ENCODE data around the gene PARVA.

PARVA gene

GRCh38 chr11:12543596-12544415, 166.4 kb downstream of the PARVA start:
- no peak for ATAC-seq
- TF ChIP-seq ZFP3 (CRISPR knock-in tag; IDR thresholded peaks at IDR 0.05), result no peak
- no peak for TF ChIP-seq SNAI2 (CRISPR knock-in tag; IDR thresholded peaks at IDR 0.05)
- no peak for TF ChIP-seq BACH2 (CRISPR knock-in tag; IDR thresholded peaks at IDR 0.05; ENCODE audit: borderline replicate concordance)
- TF ChIP-seq ZNF8 (CRISPR knock-in tag; IDR thresholded peaks at IDR 0.05), result no peak
- no peak for TF ChIP-seq ZC3H10 (CRISPR knock-in tag; IDR thresholded peaks at IDR 0.05)
- no peak for TF ChIP-seq ZNF565 (CRISPR knock-in tag; conservative IDR thresholded peaks at IDR 0.05; ENCODE audit: low read depth)
- no peak for TF ChIP-seq ISL1 (CRISPR knock-in tag; IDR thresholded peaks at IDR 0.05)
- TF ChIP-seq, protein P1, sequence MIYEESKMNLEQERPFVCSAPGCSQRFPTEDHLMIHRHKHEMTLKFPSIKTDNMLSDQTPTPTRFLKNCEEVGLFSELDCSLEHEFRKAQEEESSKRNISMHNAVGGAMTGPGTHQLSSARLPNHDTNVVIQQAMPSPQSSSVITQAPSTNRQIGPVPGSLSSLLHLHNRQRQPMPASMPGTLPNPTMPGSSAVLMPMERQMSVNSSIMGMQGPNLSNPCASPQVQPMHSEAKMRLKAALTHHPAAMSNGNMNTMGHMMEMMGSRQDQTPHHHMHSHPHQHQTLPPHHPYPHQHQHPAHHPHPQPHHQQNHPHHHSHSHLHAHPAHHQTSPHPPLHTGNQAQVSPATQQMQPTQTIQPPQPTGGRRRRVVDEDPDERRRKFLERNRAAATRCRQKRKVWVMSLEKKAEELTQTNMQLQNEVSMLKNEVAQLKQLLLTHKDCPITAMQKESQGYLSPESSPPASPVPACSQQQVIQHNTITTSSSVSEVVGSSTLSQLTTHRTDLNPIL (CRISPR knock-in tag; IDR thresholded peaks at IDR 0.05; ENCODE audit: low read depth), result no peak
- TF ChIP-seq PATZ1 (CRISPR knock-in tag; IDR thresholded peaks at IDR 0.05; ENCODE audit: borderline replicate concordance), result no peak
- TF ChIP-seq ZNF70 (CRISPR knock-in tag; IDR thresholded peaks at IDR 0.05), result no peak
- TF ChIP-seq POU6F1 (CRISPR knock-in tag; IDR thresholded peaks at IDR 0.05; ENCODE audit: borderline replicate concordance, low read depth), result no peak
- no peak for TF ChIP-seq PPARA (CRISPR knock-in tag; IDR thresholded peaks at IDR 0.05; ENCODE audit: borderline replicate concordance)
- TF ChIP-seq, protein P2, sequence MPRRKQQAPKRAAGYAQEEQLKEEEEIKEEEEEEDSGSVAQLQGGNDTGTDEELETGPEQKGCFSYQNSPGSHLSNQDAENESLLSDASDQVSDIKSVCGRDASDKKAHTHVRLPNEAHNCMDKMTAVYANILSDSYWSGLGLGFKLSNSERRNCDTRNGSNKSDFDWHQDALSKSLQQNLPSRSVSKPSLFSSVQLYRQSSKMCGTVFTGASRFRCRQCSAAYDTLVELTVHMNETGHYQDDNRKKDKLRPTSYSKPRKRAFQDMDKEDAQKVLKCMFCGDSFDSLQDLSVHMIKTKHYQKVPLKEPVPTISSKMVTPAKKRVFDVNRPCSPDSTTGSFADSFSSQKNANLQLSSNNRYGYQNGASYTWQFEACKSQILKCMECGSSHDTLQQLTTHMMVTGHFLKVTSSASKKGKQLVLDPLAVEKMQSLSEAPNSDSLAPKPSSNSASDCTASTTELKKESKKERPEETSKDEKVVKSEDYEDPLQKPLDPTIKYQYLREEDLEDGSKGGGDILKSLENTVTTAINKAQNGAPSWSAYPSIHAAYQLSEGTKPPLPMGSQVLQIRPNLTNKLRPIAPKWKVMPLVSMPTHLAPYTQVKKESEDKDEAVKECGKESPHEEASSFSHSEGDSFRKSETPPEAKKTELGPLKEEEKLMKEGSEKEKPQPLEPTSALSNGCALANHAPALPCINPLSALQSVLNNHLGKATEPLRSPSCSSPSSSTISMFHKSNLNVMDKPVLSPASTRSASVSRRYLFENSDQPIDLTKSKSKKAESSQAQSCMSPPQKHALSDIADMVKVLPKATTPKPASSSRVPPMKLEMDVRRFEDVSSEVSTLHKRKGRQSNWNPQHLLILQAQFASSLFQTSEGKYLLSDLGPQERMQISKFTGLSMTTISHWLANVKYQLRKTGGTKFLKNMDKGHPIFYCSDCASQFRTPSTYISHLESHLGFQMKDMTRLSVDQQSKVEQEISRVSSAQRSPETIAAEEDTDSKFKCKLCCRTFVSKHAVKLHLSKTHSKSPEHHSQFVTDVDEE (CRISPR knock-in tag; IDR thresholded peaks at IDR 0.05), result no peak
- no peak for TF ChIP-seq ARNTL (CRISPR knock-in tag; IDR thresholded peaks at IDR 0.05; ENCODE audit: borderline replicate concordance, low read depth)
- TF ChIP-seq, protein P3, sequence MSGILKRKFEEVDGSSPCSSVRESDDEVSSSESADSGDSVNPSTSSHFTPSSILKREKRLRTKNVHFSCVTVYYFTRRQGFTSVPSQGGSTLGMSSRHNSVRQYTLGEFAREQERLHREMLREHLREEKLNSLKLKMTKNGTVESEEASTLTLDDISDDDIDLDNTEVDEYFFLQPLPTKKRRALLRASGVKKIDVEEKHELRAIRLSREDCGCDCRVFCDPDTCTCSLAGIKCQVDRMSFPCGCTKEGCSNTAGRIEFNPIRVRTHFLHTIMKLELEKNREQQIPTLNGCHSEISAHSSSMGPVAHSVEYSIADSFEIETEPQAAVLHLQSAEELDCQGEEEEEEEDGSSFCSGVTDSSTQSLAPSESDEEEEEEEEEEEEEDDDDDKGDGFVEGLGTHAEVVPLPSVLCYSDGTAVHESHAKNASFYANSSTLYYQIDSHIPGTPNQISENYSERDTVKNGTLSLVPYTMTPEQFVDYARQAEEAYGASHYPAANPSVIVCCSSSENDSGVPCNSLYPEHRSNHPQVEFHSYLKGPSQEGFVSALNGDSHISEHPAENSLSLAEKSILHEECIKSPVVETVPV (CRISPR knock-in tag; IDR thresholded peaks at IDR 0.05), result no peak

- ATAC-seq, result no peak
- TF ChIP-seq, protein P1 (CRISPR knock-in tag; IDR thresholded peaks at IDR 0.05; ENCODE audit: low read depth), result no peak
- TF ChIP-seq POU6F1 (CRISPR knock-in tag; IDR thresholded peaks at IDR 0.05; ENCODE audit: borderline replicate concordance, low read depth) (no peak), GLIS3 (CRISPR knock-in tag; IDR thresholded peaks at IDR 0.05) (no peak), TOX (CRISPR knock-in tag; IDR thresholded peaks at IDR 0.05; ENCODE audit: borderline replicate concordance) (no peak), ZNF70 (CRISPR knock-in tag; IDR thresholded peaks at IDR 0.05) (no peak)
Observed at GRCh38 chr11:12544986-12545775, 167.8 kb downstream of the PARVA start.
